Measurements from ENCODE around the gene KRTAP19-1.

Gene KRTAP19-1

GRCh38 chr21:30430170-30430655, 50.0 kb downstream of the KRTAP19-1 start, which contains the start of gene KRTAP13-4:
KRTAP13-4 (plus strand) TSS chr21:30430220; CDS start chr21:30430276, 56 bp downstream.
- DNase-seq (ENCODE audit: low read depth in 3 of 3, low spot score in 1 of 3) = no peak

Data from stimulated activated CD4-positive, alpha-beta T cell treated with anti-CD3 and anti-CD28 coated beads, TNF-alpha, amount 100 ng/mL, for 1 hour (primary cell).